AG04449 (cell line): ENCODE measurements around the gene SCRN2.

Experiments used
- CTCF ChIA-PET: fragments of 350-600 bp; formaldehyde crosslinking; extraction: SDS; loops from one replicate; lab custom pipeline; 2021; ENCODE audit warnings: antibody characterized with exemption; lab: Yijun Ruan, JAX
- POLR2A ChIA-PET: fragments of 400-600, 350-600 bp; formaldehyde crosslinking; extraction: SDS; loops from one replicate; lab custom pipeline; 2020; ENCODE audit warnings: antibody characterized with exemption, inconsistent platforms; lab: Yijun Ruan, JAX
- DNase-seq: peaks from one replicate; pipeline ENCODE4 v3.0.0-alpha.2; 2010; ENCODE audit warnings: low read depth, low spot score
- H3K4me3 ChIP-seq: 2 replicates; pipeline ENCODE4 v1.5.1; 2011; ENCODE audit warnings: low read depth, mild to moderate bottlenecking, control low read depth, low read length
- TF ChIP-seq, protein P1 (sequence below): IDR thresholded peaks from one replicate; pipeline ENCODE4 v1.5.1; 2011; ENCODE audit warnings: mild to moderate bottlenecking, moderate library complexity, low read length, control low read depth, inconsistent platforms; ENCODE audit not compliant: insufficient read depth; ENCODE audit errors: missing control alignments

The SCRN2 gene

DNA sequence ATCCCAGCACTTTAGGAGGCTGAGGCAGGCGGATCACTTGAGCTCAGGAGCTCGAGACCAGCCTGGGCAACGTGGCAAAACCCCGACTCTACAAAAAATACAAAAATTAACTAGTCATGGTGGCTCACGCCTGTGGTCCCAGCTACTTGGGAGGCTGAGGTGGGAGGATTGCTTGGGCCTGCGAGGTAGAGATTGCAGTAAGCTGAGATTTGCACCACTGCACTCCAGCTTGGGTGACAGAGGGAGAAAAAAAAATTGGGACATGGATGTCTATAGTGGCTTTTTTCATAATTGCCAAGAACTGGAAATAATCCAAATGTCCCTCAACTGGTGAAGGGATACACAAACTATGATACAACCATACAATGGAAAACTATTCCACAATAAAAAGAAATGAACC lies 48.1 kb downstream of the SCRN2 start:
- ChIA-PET CTCF (interaction anchor here (1.3 to 1.4 kb wide), 2 partner anchors 8 to 94 kb away, joined by 4 read pairs; no protein-coding TSS in a partner anchor), POLR2A (no interaction called here)
- H3K4me3 ChIP-seq = no peak overlapping the region
- TF ChIP-seq, protein P1, sequence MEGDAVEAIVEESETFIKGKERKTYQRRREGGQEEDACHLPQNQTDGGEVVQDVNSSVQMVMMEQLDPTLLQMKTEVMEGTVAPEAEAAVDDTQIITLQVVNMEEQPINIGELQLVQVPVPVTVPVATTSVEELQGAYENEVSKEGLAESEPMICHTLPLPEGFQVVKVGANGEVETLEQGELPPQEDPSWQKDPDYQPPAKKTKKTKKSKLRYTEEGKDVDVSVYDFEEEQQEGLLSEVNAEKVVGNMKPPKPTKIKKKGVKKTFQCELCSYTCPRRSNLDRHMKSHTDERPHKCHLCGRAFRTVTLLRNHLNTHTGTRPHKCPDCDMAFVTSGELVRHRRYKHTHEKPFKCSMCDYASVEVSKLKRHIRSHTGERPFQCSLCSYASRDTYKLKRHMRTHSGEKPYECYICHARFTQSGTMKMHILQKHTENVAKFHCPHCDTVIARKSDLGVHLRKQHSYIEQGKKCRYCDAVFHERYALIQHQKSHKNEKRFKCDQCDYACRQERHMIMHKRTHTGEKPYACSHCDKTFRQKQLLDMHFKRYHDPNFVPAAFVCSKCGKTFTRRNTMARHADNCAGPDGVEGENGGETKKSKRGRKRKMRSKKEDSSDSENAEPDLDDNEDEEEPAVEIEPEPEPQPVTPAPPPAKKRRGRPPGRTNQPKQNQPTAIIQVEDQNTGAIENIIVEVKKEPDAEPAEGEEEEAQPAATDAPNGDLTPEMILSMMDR = no peak
- no peak for DNase-seq

DNA sequence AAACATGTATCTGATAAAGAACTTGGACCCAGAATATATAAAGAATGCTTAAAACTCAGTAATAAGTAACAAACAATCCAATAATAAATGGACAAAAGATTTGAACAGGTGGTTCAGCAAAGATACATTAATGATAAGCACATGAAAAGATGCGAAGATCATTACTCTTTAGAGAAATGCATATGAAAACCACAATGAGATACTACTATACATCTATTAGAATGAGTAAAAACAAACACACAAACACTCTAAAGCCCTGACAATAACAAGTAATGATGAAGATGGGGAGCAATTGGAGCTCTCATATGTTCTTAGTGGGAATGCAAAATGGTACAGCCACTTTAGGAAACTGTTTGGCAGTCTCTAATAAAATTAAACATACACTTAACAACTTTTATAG lies 48.6 kb downstream of the SCRN2 start:
- CTCF ChIA-PET = interaction anchor here (1.3 to 1.4 kb wide), 3 partner anchors 9 to 93 kb away, joined by 4 to 5 read pairs (median 4); no protein-coding TSS in a partner anchor
- no peak for DNase-seq
- TF ChIP-seq, protein P1 = no peak
- H3K4me3 ChIP-seq = no peak overlapping the region
- POLR2A ChIA-PET = no interaction called here

DNA sequence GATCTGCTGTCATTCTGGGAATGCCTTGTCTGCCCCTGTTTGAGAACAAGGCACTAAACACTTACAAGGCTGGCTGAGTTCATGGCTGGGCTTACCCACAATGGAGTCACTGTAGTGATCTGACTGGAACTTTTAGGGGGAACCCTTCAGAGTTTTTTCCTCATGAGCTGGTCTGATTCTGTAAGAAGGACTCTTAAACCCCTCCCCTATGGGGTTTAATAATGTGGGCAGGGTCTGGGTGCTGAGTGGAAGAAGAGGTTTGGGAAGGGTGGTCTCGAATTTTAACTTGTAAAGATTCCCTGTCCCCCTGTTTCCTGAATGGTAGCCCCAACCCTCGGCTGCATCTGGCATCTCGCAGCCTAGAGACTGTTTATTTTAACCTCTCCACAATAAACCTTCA lies 50.0 kb downstream of the SCRN2 start:
- TF ChIP-seq, protein P1 = no peak
- POLR2A ChIA-PET = no interaction called here
- CTCF ChIA-PET = interaction anchor here (0.9 to 1.4 kb wide), 2 partner anchors 13 to 127 kb away, joined by 4 to 5 read pairs; no protein-coding TSS in a partner anchor
- DNase-seq = no peak
- no peak overlapping the region for H3K4me3 ChIP-seq

DNA sequence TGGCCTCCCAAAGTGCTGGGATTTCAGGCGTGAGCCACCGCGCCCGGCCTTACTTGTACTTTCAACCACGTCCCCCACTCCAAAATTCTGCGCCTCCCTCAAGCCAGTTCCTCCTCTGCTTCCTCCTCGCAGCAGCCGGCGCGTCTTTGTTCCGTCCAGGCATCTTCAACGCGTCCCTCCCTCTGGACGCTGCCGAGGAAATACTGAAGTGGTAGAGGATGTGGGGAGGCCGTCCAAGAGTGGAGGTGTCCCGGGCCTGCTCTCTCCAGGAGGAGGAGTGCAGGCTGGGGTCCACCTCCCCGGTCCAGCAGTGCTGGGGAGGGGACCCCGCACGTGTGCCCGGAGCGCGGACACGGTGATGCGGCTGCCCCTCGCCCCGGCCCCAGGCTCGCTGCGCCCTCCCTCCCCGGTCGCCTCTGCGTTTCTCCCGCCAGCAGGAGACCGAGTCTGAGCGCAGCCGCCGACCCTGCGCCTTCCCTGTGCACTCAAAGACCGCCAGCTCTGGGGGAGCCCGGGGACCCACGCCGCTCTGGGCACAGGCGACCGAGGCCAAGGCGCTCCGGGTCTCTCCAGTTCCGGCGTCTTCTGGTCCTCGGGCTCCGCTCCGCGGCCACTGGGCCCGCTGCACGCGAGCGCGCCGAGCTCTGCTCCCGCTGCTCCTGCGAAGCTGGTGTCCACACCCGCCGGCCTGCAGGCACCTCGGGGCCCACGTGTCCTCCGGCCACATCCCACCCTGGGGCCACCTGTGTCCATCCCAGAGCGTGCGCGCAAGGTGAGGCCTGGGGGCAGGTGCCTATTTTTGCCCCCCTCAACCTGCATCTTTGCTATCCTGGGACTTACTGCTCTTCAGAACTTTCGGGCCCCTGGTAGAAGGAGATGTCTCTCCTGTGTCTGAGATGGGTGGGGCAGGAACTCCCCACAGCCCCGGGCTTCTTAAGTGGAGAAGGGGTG lies 51.2 kb downstream of the SCRN2 start:
- DNase-seq = no peak
- TF ChIP-seq, protein P1 = peak; percentile 63
- ChIA-PET POLR2A (no interaction called here), CTCF (interaction anchor here (0.6 to 1.2 kb wide), 10 partner anchors 13 to 168 kb away, joined by 3 to 7 read pairs (median 3); no protein-coding TSS in a partner anchor)
- H3K4me3 ChIP-seq = peak overlapping the region; percentile 40
